HL-60 (cell line): ENCODE measurements around the gene EEF2K.

Experiments used
- DNase-seq, 2 experiments: peaks; one replicate each; pipeline ENCODE4 v3.0.0-alpha.2; 2010 to 2020; ENCODE audit warnings: low read depth in 1 of 2, low spot score in 1 of 2
- H3K27ac ChIP-seq: fragments of 250-450 bp; sonication (Bioruptor Pico); replicated peaks from 2 replicates; pipeline ENCODE4 v1.5.1; 2020; ENCODE audit warnings: mild to moderate bottlenecking, moderate library complexity
- H3K27me3 ChIP-seq: fragments of 250-450 bp; sonication (Bioruptor Pico); 2 replicates; pipeline ENCODE4 v1.5.1; 2021; ENCODE audit warnings: mild to moderate bottlenecking, moderate library complexity; ENCODE audit not compliant: insufficient read depth, poor library complexity, severe bottlenecking
- H3K4me3 ChIP-seq: replicated peaks from 2 replicates; pipeline ENCODE4 v1.5.1; 2011; ENCODE audit warnings: mild to moderate bottlenecking, control low read depth, low read length; ENCODE audit not compliant: insufficient read depth
- GABPA ChIP-seq: IDR thresholded peaks from 2 replicates; pipeline ENCODE4 v1.6.1; 2012; ENCODE audit warnings: low read depth
- POLR2AphosphoS5 ChIP-seq: IDR thresholded peaks from 2 replicates; pipeline ENCODE4 v1.6.1; 2012; ENCODE audit warnings: low read depth
- SPI1 ChIP-seq: IDR thresholded peaks from 2 replicates; pipeline ENCODE4 v1.6.1; 2012; ENCODE audit warnings: low read depth, mild to moderate bottlenecking, borderline replicate concordance
- TF ChIP-seq, protein P1 (sequence below): IDR thresholded peaks from 2 replicates; pipeline ENCODE4 v1.6.1; 2012; ENCODE audit warnings: low read depth; ENCODE audit not compliant: insufficient replicate concordance
- TF ChIP-seq, protein P2 (sequence below): IDR thresholded peaks from one replicate; pipeline ENCODE4 v1.5.1; 2011; ENCODE audit warnings: low read length, control low read depth, inconsistent platforms; ENCODE audit not compliant: insufficient read depth

Gene EEF2K

DNA sequence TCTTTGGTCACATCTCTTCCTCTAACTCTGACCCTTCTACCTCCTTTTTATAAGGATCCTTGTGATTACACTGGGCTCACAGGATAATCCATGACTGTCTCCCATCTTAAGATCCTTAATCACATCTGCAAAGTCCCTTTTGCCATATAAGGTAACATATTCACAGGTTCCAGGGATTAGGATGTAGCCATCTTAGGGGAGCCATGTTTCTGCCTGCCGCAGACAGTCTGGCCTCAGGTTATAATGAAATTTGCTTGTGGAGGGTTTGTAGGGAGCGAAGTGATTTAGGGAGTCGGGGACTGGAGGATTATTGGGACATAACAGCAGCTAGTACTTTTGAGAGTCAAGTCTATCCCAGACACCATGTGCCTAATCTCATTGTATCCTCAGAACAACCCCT lies 7.7 kb downstream of the EEF2K start:
- no peak for TF ChIP-seq GABPA
- TF ChIP-seq, protein P1, sequence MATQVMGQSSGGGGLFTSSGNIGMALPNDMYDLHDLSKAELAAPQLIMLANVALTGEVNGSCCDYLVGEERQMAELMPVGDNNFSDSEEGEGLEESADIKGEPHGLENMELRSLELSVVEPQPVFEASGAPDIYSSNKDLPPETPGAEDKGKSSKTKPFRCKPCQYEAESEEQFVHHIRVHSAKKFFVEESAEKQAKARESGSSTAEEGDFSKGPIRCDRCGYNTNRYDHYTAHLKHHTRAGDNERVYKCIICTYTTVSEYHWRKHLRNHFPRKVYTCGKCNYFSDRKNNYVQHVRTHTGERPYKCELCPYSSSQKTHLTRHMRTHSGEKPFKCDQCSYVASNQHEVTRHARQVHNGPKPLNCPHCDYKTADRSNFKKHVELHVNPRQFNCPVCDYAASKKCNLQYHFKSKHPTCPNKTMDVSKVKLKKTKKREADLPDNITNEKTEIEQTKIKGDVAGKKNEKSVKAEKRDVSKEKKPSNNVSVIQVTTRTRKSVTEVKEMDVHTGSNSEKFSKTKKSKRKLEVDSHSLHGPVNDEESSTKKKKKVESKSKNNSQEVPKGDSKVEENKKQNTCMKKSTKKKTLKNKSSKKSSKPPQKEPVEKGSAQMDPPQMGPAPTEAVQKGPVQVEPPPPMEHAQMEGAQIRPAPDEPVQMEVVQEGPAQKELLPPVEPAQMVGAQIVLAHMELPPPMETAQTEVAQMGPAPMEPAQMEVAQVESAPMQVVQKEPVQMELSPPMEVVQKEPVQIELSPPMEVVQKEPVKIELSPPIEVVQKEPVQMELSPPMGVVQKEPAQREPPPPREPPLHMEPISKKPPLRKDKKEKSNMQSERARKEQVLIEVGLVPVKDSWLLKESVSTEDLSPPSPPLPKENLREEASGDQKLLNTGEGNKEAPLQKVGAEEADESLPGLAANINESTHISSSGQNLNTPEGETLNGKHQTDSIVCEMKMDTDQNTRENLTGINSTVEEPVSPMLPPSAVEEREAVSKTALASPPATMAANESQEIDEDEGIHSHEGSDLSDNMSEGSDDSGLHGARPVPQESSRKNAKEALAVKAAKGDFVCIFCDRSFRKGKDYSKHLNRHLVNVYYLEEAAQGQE, result no peak
- TF ChIP-seq POLR2AphosphoS5, result no peak
- TF ChIP-seq SPI1, result no peak
- TF ChIP-seq, protein P2, sequence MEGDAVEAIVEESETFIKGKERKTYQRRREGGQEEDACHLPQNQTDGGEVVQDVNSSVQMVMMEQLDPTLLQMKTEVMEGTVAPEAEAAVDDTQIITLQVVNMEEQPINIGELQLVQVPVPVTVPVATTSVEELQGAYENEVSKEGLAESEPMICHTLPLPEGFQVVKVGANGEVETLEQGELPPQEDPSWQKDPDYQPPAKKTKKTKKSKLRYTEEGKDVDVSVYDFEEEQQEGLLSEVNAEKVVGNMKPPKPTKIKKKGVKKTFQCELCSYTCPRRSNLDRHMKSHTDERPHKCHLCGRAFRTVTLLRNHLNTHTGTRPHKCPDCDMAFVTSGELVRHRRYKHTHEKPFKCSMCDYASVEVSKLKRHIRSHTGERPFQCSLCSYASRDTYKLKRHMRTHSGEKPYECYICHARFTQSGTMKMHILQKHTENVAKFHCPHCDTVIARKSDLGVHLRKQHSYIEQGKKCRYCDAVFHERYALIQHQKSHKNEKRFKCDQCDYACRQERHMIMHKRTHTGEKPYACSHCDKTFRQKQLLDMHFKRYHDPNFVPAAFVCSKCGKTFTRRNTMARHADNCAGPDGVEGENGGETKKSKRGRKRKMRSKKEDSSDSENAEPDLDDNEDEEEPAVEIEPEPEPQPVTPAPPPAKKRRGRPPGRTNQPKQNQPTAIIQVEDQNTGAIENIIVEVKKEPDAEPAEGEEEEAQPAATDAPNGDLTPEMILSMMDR, result no peak
- no peak for DNase-seq
- no peak overlapping the region for H3K4me3 ChIP-seq
- no peak overlapping the region; the same call in 1 of the 2 replicates for H3K27ac ChIP-seq
- H3K27me3 ChIP-seq, result no peaks in the 10 kb centered on the region

DNA sequence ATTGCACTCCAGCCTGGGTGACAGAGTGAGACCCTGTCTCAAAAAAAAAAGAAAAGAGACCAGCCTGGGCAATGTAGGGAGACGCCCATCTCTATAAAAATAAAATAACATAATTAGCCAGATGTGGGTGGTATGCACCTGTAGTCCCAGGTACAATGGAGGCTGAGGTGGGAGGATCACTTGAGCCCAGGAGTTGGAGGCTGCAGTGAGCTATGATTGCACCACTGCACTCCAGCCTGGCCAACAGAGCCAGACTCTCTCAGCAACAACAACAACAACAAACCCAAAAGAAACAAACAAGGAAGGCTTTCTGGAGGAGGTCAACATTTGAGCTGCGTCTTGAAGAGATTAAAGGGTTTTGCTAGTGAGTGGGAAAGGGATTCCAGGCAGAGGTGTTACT lies 8.3 kb downstream of the EEF2K start:
- no peaks in the 10 kb centered on the region for H3K27me3 ChIP-seq
- H3K27ac ChIP-seq, result no peak overlapping the region
- no peak for DNase-seq
- H3K4me3 ChIP-seq, result no peak overlapping the region
- TF ChIP-seq POLR2AphosphoS5, result no peak
- TF ChIP-seq, protein P1, result no peak
- TF ChIP-seq GABPA, result no peak
- no peak for TF ChIP-seq SPI1
- TF ChIP-seq, protein P2, result no peak

DNA sequence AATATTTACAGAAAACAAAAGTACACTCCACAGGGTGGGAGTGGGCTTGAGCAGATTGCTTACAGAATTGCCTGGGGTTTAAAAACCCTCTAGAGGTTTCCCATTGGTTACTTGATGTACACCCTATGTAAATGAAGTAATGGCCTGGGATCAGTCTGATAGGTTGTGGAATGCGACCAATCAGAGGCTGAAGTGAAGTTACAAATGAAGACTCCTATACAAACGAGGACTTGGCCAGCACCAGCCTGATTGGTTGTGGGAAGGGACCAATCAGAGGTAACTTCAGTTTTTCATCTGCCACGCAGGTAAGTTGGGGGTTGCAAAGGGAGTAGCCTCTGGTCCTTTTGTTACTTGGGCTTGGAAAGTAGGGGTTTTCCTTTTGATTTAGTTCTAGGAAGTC lies 8.8 kb downstream of the EEF2K start:
- H3K27ac ChIP-seq, result no peak overlapping the region
- no peak for DNase-seq
- no peaks in the 10 kb centered on the region for H3K27me3 ChIP-seq
- no peak overlapping the region for H3K4me3 ChIP-seq
- TF ChIP-seq SPI1 (no peak), POLR2AphosphoS5 (no peak), GABPA (no peak)
- TF ChIP-seq, protein P2, result no peak
- TF ChIP-seq, protein P1, result no peak
